Effector memory CD8-positive, alpha-beta T cell (primary cell): Measurements from ENCODE around the gene CRPPA.
"Not testable (repeated sequence)": the region's sequence is repeated elsewhere in the genome, so short reads cannot be mapped to it uniquely, and the experiment has no call there.

ENCODE experiments used
- ATAC-seq: fragments of 150-1000 bp; cut with Tn5 transposase; replicated peaks from 2 replicates; pipeline ENCODE4 v1.10.0; 2021; ENCODE audit warnings: mild to moderate bottlenecking, moderate library complexity
- DNase-seq, 3 experiments: peaks; one replicate each; pipeline ENCODE4 v3.0.0; 2021
- H3K27ac Mint-ChIP-seq, 2 donors: one replicate each; pipeline ENCODE4 v1.8.0; 2022; ENCODE audit warnings: mild to moderate bottlenecking in 2 of 2, mixed read lengths in 2 of 2, moderate library complexity in 2 of 2
- H3K27me3 Mint-ChIP-seq, 2 donors: one replicate each; pipeline ENCODE4 v1.8.0; 2022; ENCODE audit warnings: mixed read lengths in 2 of 2
- H3K36me3 Mint-ChIP-seq: one replicate; pipeline ENCODE4 v1.8.0; 2022; ENCODE audit warnings: mild to moderate bottlenecking, moderate library complexity, mixed read lengths; ENCODE audit not compliant: insufficient read depth
- H3K4me1 Mint-ChIP-seq, 2 donors: one replicate each; pipeline ENCODE4 v1.8.0; 2022; ENCODE audit warnings: low read depth in 2 of 2, mixed read lengths in 2 of 2
- H3K4me3 Mint-ChIP-seq, 2 donors: one replicate each; pipeline ENCODE4 v1.8.0; 2022; ENCODE audit warnings: mild to moderate bottlenecking in 2 of 2, mixed read lengths in 2 of 2, moderate library complexity in 2 of 2
- H3K9me3 Mint-ChIP-seq, 2 donors: one replicate each; pipeline ENCODE4 v1.8.0; 2022; ENCODE audit warnings: mixed read lengths in 2 of 2
- total RNA-seq, 9 experiments: gene quantifications; one replicate each; lab custom pipeline; 2026; lab: John Stamatoyannopoulos, UW

The CRPPA gene
- total RNA-seq = 1.3 to 3.8 (median 1.6) reads per million in 9 experiments

GRCh38 chr7:16421333-16422102 is at the start of gene CRPPA:
Gene CRPPA, minus strand, starts transcription at chr7:16421538. Its CDS starts 216 bp downstream, at chr7:16421322.
- Mint-ChIP-seq H3K4me1 (peaks cover 13 to 18% of the 10 kb centered on the region in 2 donors), H3K27ac (peak within 1 kb of the TSS; percentile 87 to 97), H3K27me3 (no peaks in the 10 kb centered on the region), H3K9me3 (no peaks in the 10 kb centered on the region), H3K4me3 (peak within 1 kb of the TSS; percentile 84 to 90), H3K36me3 (peaks cover 8% of the 10 kb centered on the region)
- DNase-seq (peak in 2 of 3 experiments; percentile 12 to 39), ATAC-seq (peak; percentile 34)

GRCh38 chr7:16465469-16466361 is 44.4 kb upstream of the CRPPA start, which contains the start of gene SOSTDC1:
Gene SOSTDC1, minus strand, starts transcription at chr7:16465738. Its CDS starts 70 bp downstream, at chr7:16465668.
- Mint-ChIP-seq H3K4me1 (no peaks in the 10 kb centered on the region), H3K27ac (no peak within 1 kb of the TSS), H3K27me3 (peaks cover 0 to 20% of the 10 kb centered on the region in 2 donors), H3K4me3 (no peak within 1 kb of the TSS), H3K36me3 (no peaks in the 10 kb centered on the region), H3K9me3 (no peaks in the 10 kb centered on the region)
- no peak for ATAC-seq
- DNase-seq = no peak

- ATAC-seq (no peak), DNase-seq (no peak)
- Mint-ChIP-seq H3K27ac (no peak overlapping the region), H3K36me3 (no peaks in the 10 kb centered on the region), H3K4me1 (no peaks in the 10 kb centered on the region), H3K4me3 (no peak overlapping the region), H3K27me3 (peaks cover 0 to 20% of the 10 kb centered on the region in 2 donors), H3K9me3 (no peaks in the 10 kb centered on the region)
These were observed 42.8 kb upstream of the CRPPA start for GRCh38 chr7:16463949-16464715.

GRCh38 chr7:16463520-16463919 is 42.2 kb upstream of the CRPPA start:
- ATAC-seq (no peak), DNase-seq (no peak)
- H3K9me3 Mint-ChIP-seq = no peaks in the 10 kb centered on the region
- H3K4me1 Mint-ChIP-seq = no peaks in the 10 kb centered on the region
- H3K36me3 Mint-ChIP-seq = no peaks in the 10 kb centered on the region
- peaks cover 0 to 20% of the 10 kb centered on the region in 2 donors for H3K27me3 Mint-ChIP-seq
- no peak overlapping the region for H3K27ac Mint-ChIP-seq
- no peak overlapping the region for H3K4me3 Mint-ChIP-seq

GRCh38 chr7:16462431-16462889 is 41.1 kb upstream of the CRPPA start:
- Mint-ChIP-seq H3K27me3 (peaks cover 0 to 20% of the 10 kb centered on the region in 2 donors), H3K36me3 (no peaks in the 10 kb centered on the region), H3K4me3 (no peak overlapping the region), H3K4me1 (no peaks in the 10 kb centered on the region), H3K9me3 (no peaks in the 10 kb centered on the region), H3K27ac (no peak overlapping the region)
- ATAC-seq (no peak), DNase-seq (no peak)

GRCh38 chr7:16460789-16461493 is 39.6 kb upstream of the CRPPA start:
- Mint-ChIP-seq H3K9me3 (no peaks in the 10 kb centered on the region), H3K27me3 (peaks cover 0 to 20% of the 10 kb centered on the region in 2 donors), H3K4me1 (peaks cover 3% of the 10 kb centered on the region in 2 donors), H3K4me3 (no peak overlapping the region), H3K36me3 (no peaks in the 10 kb centered on the region), H3K27ac (no peak overlapping the region)
- DNase-seq (no peak), ATAC-seq (no peak)

- not testable (repeated sequence) for H3K27me3 Mint-ChIP-seq, H3K9me3 Mint-ChIP-seq, H3K4me3 Mint-ChIP-seq, H3K27ac Mint-ChIP-seq, DNase-seq, H3K36me3 Mint-ChIP-seq, ATAC-seq
- peaks cover 9 to 18% of the 10 kb centered on the region in 2 donors for H3K4me1 Mint-ChIP-seq
These were observed 35.0 kb upstream of the CRPPA start for GRCh38 chr7:16456303-16456702.

- Mint-ChIP-seq H3K36me3 (no peaks in the 10 kb centered on the region), H3K27ac (peak overlapping the region; percentile 49 to 83), H3K9me3 (no peaks in the 10 kb centered on the region), H3K27me3 (no peaks in the 10 kb centered on the region), H3K4me1 (peaks cover 9 to 18% of the 10 kb centered on the region in 2 donors), H3K4me3 (peak overlapping the region in 1 of 2 donors; percentile 48)
- ATAC-seq (peak; percentile 52), DNase-seq (no peak)
These were observed 34.3 kb upstream of the CRPPA start for GRCh38 chr7:16455591-16455990.

GRCh38 chr7:16450366-16450765 is 29.0 kb upstream of the CRPPA start:
- Mint-ChIP-seq H3K27me3 (no peaks in the 10 kb centered on the region), H3K9me3 (no peaks in the 10 kb centered on the region), H3K4me1 (peaks cover 6 to 9% of the 10 kb centered on the region in 2 donors), H3K27ac (no peak overlapping the region), H3K4me3 (no peak overlapping the region), H3K36me3 (no peaks in the 10 kb centered on the region)
- no peak for ATAC-seq
- no peak for DNase-seq

- Mint-ChIP-seq H3K9me3 (no peaks in the 10 kb centered on the region), H3K36me3 (no peaks in the 10 kb centered on the region), H3K4me1 (peaks cover 3% of the 10 kb centered on the region in 2 donors), H3K27me3 (no peaks in the 10 kb centered on the region), H3K27ac (no peak overlapping the region), H3K4me3 (no peak overlapping the region)
- DNase-seq = no peak
- ATAC-seq = no peak
These were observed 26.5 kb upstream of the CRPPA start for GRCh38 chr7:16447876-16448275.

- no peaks in the 10 kb centered on the region for H3K36me3 Mint-ChIP-seq
- H3K9me3 Mint-ChIP-seq = no peaks in the 10 kb centered on the region
- ATAC-seq (no peak), DNase-seq (no peak)
- H3K4me1 Mint-ChIP-seq = peaks cover 2 to 3% of the 10 kb centered on the region in 2 donors
- H3K27me3 Mint-ChIP-seq = no peaks in the 10 kb centered on the region
- no peak overlapping the region for H3K27ac Mint-ChIP-seq
- no peak overlapping the region for H3K4me3 Mint-ChIP-seq
These were observed 25.2 kb upstream of the CRPPA start for GRCh38 chr7:16446508-16446907.

GRCh38 chr7:16443871-16444270 is 22.5 kb upstream of the CRPPA start:
- not testable (repeated sequence) for H3K27ac Mint-ChIP-seq

More at GRCh38 chr7:16443871-16444270, 22.5 kb upstream of the CRPPA start:
- H3K36me3 Mint-ChIP-seq, H3K27me3 Mint-ChIP-seq, H3K4me1 Mint-ChIP-seq, ATAC-seq, H3K9me3 Mint-ChIP-seq, DNase-seq, H3K4me3 Mint-ChIP-seq: not testable (repeated sequence)
